Tibial nerve (tissue), 4 donors: ENCODE data around the gene DAB1.

Source experiments
- EP300 ChIP-seq, 2 donors: sonication (generic); formaldehyde crosslinking; IDR thresholded peaks; one replicate each; pipeline ENCODE4 v1.6.1; 2017; ENCODE audit warnings: antibody characterized with exemption in 2 of 2, mild to moderate bottlenecking in 1 of 2
- POLR2A ChIP-seq, 2 donors: fragments of 450-650 bp; IDR thresholded peaks; one replicate each; pipeline ENCODE4 v1.6.1; 2017; ENCODE audit warnings: antibody characterized with exemption in 2 of 2, mild to moderate bottlenecking in 2 of 2, moderate library complexity in 2 of 2
- TF ChIP-seq, protein P1 (sequence below), 5 experiments: fragments of 200-600 bp in 3 of 5; fragments of 450-650 bp in 2 of 5; sonication (generic) in 3 of 5; IDR thresholded peaks; one replicate each; pipeline ENCODE4 v1.5.1; 2016 to 2019; ENCODE audit warnings: antibody characterized with exemption in 5 of 5, mild to moderate bottlenecking in 3 of 5, moderate library complexity in 2 of 5

DNA sequence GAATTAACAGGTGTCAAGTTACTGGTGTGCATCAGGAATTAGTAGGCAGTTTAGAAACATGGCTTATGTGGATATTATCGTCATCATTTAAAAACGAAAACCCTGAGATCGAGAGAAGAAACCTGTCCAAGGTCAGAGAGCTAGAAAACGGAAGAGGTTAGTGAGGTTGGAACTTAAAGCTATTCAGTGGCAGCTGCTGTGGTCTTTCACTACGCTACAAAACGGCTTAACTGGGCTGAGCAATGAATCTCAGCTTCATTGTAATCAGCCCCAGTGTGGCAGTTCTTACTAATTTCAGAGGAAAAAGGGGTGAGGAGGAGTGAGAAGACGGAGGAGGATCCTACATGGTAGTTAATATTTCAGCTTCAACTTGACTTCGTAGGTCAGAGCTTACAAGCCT lies 77.9 kb downstream of the DAB1 start:
- TF ChIP-seq, protein P1, sequence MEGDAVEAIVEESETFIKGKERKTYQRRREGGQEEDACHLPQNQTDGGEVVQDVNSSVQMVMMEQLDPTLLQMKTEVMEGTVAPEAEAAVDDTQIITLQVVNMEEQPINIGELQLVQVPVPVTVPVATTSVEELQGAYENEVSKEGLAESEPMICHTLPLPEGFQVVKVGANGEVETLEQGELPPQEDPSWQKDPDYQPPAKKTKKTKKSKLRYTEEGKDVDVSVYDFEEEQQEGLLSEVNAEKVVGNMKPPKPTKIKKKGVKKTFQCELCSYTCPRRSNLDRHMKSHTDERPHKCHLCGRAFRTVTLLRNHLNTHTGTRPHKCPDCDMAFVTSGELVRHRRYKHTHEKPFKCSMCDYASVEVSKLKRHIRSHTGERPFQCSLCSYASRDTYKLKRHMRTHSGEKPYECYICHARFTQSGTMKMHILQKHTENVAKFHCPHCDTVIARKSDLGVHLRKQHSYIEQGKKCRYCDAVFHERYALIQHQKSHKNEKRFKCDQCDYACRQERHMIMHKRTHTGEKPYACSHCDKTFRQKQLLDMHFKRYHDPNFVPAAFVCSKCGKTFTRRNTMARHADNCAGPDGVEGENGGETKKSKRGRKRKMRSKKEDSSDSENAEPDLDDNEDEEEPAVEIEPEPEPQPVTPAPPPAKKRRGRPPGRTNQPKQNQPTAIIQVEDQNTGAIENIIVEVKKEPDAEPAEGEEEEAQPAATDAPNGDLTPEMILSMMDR (IDR thresholded peaks at IDR 0.05) = no peak
- TF ChIP-seq POLR2A (IDR thresholded peaks at IDR 0.05) = no peak
- TF ChIP-seq EP300 (IDR thresholded peaks at IDR 0.05) = no peak
